Vagina (tissue), 2 donors: ENCODE results near the gene LIMCH1.

Experiments
- POLR2A ChIP-seq, 2 donors: fragments of 450-650 bp; IDR thresholded peaks; one replicate each; pipeline ENCODE4 v1.6.1; 2017; ENCODE audit warnings: antibody characterized with exemption in 2 of 2, mild to moderate bottlenecking in 2 of 2, moderate library complexity in 2 of 2
- TF ChIP-seq, protein P1 (sequence below), 3 experiments: fragments of 450-650 bp in 2 of 3; fragments of 200-600 bp in 1 of 3; sonication (generic) in 1 of 3; IDR thresholded peaks; one replicate each; pipeline ENCODE4 v1.5.1; 2017 to 2019; ENCODE audit warnings: antibody characterized with exemption in 3 of 3, mild to moderate bottlenecking in 2 of 3, moderate library complexity in 2 of 3

GRCh38 chr4:41571422-41571821 is 33.5 kb downstream of the LIMCH1 start:
- TF ChIP-seq, protein P1, sequence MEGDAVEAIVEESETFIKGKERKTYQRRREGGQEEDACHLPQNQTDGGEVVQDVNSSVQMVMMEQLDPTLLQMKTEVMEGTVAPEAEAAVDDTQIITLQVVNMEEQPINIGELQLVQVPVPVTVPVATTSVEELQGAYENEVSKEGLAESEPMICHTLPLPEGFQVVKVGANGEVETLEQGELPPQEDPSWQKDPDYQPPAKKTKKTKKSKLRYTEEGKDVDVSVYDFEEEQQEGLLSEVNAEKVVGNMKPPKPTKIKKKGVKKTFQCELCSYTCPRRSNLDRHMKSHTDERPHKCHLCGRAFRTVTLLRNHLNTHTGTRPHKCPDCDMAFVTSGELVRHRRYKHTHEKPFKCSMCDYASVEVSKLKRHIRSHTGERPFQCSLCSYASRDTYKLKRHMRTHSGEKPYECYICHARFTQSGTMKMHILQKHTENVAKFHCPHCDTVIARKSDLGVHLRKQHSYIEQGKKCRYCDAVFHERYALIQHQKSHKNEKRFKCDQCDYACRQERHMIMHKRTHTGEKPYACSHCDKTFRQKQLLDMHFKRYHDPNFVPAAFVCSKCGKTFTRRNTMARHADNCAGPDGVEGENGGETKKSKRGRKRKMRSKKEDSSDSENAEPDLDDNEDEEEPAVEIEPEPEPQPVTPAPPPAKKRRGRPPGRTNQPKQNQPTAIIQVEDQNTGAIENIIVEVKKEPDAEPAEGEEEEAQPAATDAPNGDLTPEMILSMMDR (IDR thresholded peaks at IDR 0.05), result no peak
- no peak for TF ChIP-seq POLR2A (IDR thresholded peaks at IDR 0.05)
